Loucy (cell line): ENCODE data around the gene OXCT2.

Source experiments
- EZH2phosphoT487 ChIP-seq: fragments of 200-600 bp; IDR thresholded peaks from 2 replicates; pipeline ENCODE4 v1.6.1; 2018; ENCODE audit warnings: antibody characterized with exemption, mild to moderate bottlenecking, moderate library complexity, borderline replicate concordance
- TF ChIP-seq, protein P1 (sequence below): fragments of 200-600 bp; sonication (generic); conservative IDR thresholded peaks from 2 replicates; pipeline ENCODE4 v1.5.1; 2014; ENCODE audit warnings: mild to moderate bottlenecking, antibody characterized with exemption, low read length

DNA sequence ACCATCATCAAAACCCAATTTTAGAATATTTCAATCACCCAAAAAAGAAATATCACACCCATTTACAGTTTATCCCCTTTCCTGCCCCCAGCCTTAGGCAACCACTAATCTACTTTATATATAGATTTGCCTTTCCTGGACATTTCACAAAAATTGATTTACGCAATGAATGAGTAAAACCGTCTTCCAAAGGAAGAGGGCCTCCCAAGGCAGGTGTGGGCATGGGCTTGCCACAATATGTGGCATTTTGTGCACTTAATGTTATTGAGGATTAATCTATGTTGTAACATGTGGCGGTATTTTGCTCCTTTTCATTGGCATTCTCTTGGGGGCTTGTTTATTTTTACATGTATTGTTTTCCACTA is 29.3 kb upstream of the OXCT2 start:
- TF ChIP-seq, protein P1, sequence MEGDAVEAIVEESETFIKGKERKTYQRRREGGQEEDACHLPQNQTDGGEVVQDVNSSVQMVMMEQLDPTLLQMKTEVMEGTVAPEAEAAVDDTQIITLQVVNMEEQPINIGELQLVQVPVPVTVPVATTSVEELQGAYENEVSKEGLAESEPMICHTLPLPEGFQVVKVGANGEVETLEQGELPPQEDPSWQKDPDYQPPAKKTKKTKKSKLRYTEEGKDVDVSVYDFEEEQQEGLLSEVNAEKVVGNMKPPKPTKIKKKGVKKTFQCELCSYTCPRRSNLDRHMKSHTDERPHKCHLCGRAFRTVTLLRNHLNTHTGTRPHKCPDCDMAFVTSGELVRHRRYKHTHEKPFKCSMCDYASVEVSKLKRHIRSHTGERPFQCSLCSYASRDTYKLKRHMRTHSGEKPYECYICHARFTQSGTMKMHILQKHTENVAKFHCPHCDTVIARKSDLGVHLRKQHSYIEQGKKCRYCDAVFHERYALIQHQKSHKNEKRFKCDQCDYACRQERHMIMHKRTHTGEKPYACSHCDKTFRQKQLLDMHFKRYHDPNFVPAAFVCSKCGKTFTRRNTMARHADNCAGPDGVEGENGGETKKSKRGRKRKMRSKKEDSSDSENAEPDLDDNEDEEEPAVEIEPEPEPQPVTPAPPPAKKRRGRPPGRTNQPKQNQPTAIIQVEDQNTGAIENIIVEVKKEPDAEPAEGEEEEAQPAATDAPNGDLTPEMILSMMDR, result no peak
- TF ChIP-seq EZH2phosphoT487, result no peak
